Liver (tissue), 9 donors: ENCODE results near the gene LMNTD2. TPM values are rescaled to one million over a fixed set of nuclear protein-coding genes. Genes with fewer than 3 reads are reported as not detected.

Experiments
- DNase-seq: peaks from one replicate; pipeline ENCODE4 v3.0.0-alpha.2; 2017; ENCODE audit warnings: low spot score
- H3K27ac ChIP-seq, 2 donors: one replicate each; pipeline ENCODE4 v1.7.0; 2013; ENCODE audit warnings: inconsistent platforms in 2 of 2, low read length in 2 of 2, control low read depth in 1 of 2, low read depth in 1 of 2, mild to moderate bottlenecking in 1 of 2
- H3K27me3 ChIP-seq, 4 donors: one replicate each; pipeline versions ENCODE4 v1.6.1 to v1.7.0; 2013; ENCODE audit warnings: low read length in 3 of 4, inconsistent platforms in 1 of 4, mild to moderate bottlenecking in 1 of 4, moderate library complexity in 1 of 4; ENCODE audit not compliant: control insufficient read depth in 4 of 4, insufficient read depth in 4 of 4
- H3K36me3 ChIP-seq, 4 donors: one replicate each; pipeline versions ENCODE4 v1.6.1 to v1.7.0; 2013; ENCODE audit warnings: low read length in 3 of 4, mild to moderate bottlenecking in 3 of 4, low read depth in 1 of 4, moderate library complexity in 1 of 4; ENCODE audit not compliant: control insufficient read depth in 4 of 4, insufficient read depth in 3 of 4
- H3K4me1 ChIP-seq, 4 donors: one replicate each; pipeline versions ENCODE4 v1.6.1 to v1.7.0; 2013; ENCODE audit warnings: low read length in 3 of 4, mild to moderate bottlenecking in 3 of 4, moderate library complexity in 1 of 4; ENCODE audit not compliant: control insufficient read depth in 4 of 4, insufficient read depth in 4 of 4
- H3K4me3 ChIP-seq, 3 donors: one replicate each; pipeline versions ENCODE4 v1.6.1 to v1.7.0; 2013; ENCODE audit warnings: low read length in 3 of 3, control low read depth in 1 of 3, low read depth in 1 of 3, mild to moderate bottlenecking in 1 of 3
- H3K9ac ChIP-seq, 2 donors: one replicate each; pipeline ENCODE4 v1.7.0; 2013; ENCODE audit warnings: low read length in 2 of 2, mild to moderate bottlenecking in 2 of 2, moderate library complexity in 2 of 2, control low read depth in 1 of 2, low read depth in 1 of 2
- H3K9me3 ChIP-seq, 4 donors: one replicate each; pipeline versions ENCODE4 v1.6.1 to v1.7.0; 2013; ENCODE audit warnings: low read length in 3 of 4; ENCODE audit not compliant: control insufficient read depth in 4 of 4
- EGR1 ChIP-seq, 2 donors: IDR thresholded peaks; 2 replicates each; pipeline ENCODE4 v1.6.1; 2016 to 2018; ENCODE audit warnings: antibody characterized with exemption in 2 of 2, low read depth in 2 of 2
- FOXA1 ChIP-seq: IDR thresholded peaks from 2 replicates; pipeline ENCODE4 v1.6.1; 2016; ENCODE audit warnings: antibody characterized with exemption
- GABPA ChIP-seq, 2 donors: IDR thresholded peaks in 1 of 2; conservative IDR thresholded peaks in 1 of 2; 2 replicates each; pipeline ENCODE4 v1.6.1; 2016; ENCODE audit warnings: antibody characterized with exemption in 2 of 2, mild to moderate bottlenecking in 1 of 2, moderate library complexity in 1 of 2
- JUND ChIP-seq, 2 donors: IDR thresholded peaks; 2 replicates each; pipeline ENCODE4 v1.6.1; 2016; ENCODE audit warnings: antibody characterized with exemption in 2 of 2
- MAX ChIP-seq: IDR thresholded peaks from 2 replicates; pipeline ENCODE4 v1.6.1; 2016; ENCODE audit warnings: antibody characterized with exemption
- RAD21 ChIP-seq, 2 donors: IDR thresholded peaks; 2 replicates each; pipeline ENCODE4 v1.6.1; 2016; ENCODE audit warnings: antibody characterized with exemption in 2 of 2, mild to moderate bottlenecking in 2 of 2
- REST ChIP-seq: IDR thresholded peaks from 2 replicates; pipeline ENCODE4 v1.6.1; 2016; ENCODE audit warnings: antibody characterized with exemption, mild to moderate bottlenecking
- SP1 ChIP-seq: IDR thresholded peaks from 2 replicates; pipeline ENCODE4 v1.6.1; 2018; ENCODE audit warnings: antibody characterized with exemption, mild to moderate bottlenecking
- ZBTB33 ChIP-seq: IDR thresholded peaks from 2 replicates; pipeline ENCODE4 v1.6.1; 2016; ENCODE audit warnings: antibody characterized with exemption
- WGBS: extraction: QIAGEN DNeasy Blood & Tissue Kit; methylation state at CpG from one replicate; pipeline ENCODE4 v1.1.7; 2013; 5-methylcytosine and 5-hydroxymethylcytosine counted together
- polyA plus RNA-seq, 2 donors: library from polyadenylated mRNA; stranded (reverse) in 1 of 2; unstranded in 1 of 2; fragments of 200-250 nt in 1 of 2; fragments of >200 nt in 1 of 2; fragmentation: Nextera tagmentation in 1 of 2; extraction: Ambion mirVana in 1 of 2; gene quantifications; one replicate each; pipeline versions ENCODE4 v1.2.1 to v1.2.3, GENCODE V29; 2013 to 2015
- total RNA-seq, 2 donors: library from RNA; depleted of rRNA; stranded (reverse); fragments of >200 nt; gene quantifications; one replicate each; pipeline ENCODE4 v1.2.3, GENCODE V29; 2014
- donor health status: healthy.
- donor health status: healthy.
- donor health status: healthy.
- donor health status: healthy.
- donor health status: healthy.

LMNTD2 gene
- total and polyA plus RNA-seq, 4 donors = 1.2 to 4.6 (median 2.3) TPM

- Histone ChIP-seq H3K27me3 (no peaks in the 10 kb centered on the region), H3K4me1 (peaks cover 8 to 34% (median 26%) of the 10 kb centered on the region in 4 donors), H3K9me3 (no peaks in the 10 kb centered on the region), H3K9ac (no peak within 1 kb of the TSS), H3K27ac (peak within 1 kb of the TSS; percentile 4 to 38), H3K4me3 (peak within 1 kb of the TSS in 1 of 3 donors; percentile 37), H3K36me3 (peaks cover 0 to 9% (median 5%) of the 10 kb centered on the region in 4 donors)
- peak; percentile 86 for DNase-seq
- TF ChIP-seq JUND (IDR thresholded peaks at IDR 0.05) (no peak), GABPA (IDR thresholded peaks at IDR 0.05 in 1 of 2, conservative IDR thresholded peaks at IDR 0.05 in 1 of 2) (peak in 1 of 2 donors; percentile 17)
- 4% methylated on average over 93 of the region's 93 CpGs for WGBS
Observed at GRCh38 chr11:536841-537621, 23.5 kb downstream of the LMNTD2 start, which contains the start of gene LRRC56. TSS of gene LRRC56 (plus strand) at chr11:537527. CDS start at chr11:540685, 3,158 bp downstream.

GRCh38 chr11:535519-536454 is 24.8 kb downstream of the LMNTD2 start, which contains the start of gene HRAS:
TSS of gene HRAS (minus strand) at chr11:535576.
- DNase-seq = peak; percentile 96
- peaks cover 8 to 34% (median 26%) of the 10 kb centered on the region in 4 donors for H3K4me1 ChIP-seq
- TF ChIP-seq ZBTB33 (no peak), GABPA (IDR thresholded peaks at IDR 0.05 in 1 of 2, conservative IDR thresholded peaks at IDR 0.05 in 1 of 2) (peak in 1 of 2 donors; percentile 74), SP1 (peak; percentile 76), REST (no peak)
- H3K4me3 ChIP-seq = peak within 1 kb of the TSS; percentile 49 to 87 (median 67)
- peak within 1 kb of the TSS; percentile 38 to 54 for H3K9ac ChIP-seq
- peak within 1 kb of the TSS; percentile 32 to 38 for H3K27ac ChIP-seq
- WGBS = 3% methylated on average over 97 of the region's 97 CpGs
- H3K27me3 ChIP-seq = no peaks in the 10 kb centered on the region
- no peaks in the 10 kb centered on the region for H3K9me3 ChIP-seq
- peaks cover 0 to 11% (median 6%) of the 10 kb centered on the region in 4 donors for H3K36me3 ChIP-seq

- H3K9ac ChIP-seq = no peak overlapping the region
- TF ChIP-seq ZBTB33 (no peak), MAX (no peak), FOXA1 (no peak), EGR1 (IDR thresholded peaks at IDR 0.05; ENCODE audit: low read depth in 2 of 2) (no peak), SP1 (no peak), RAD21 (IDR thresholded peaks at IDR 0.05) (no peak)
- H3K27ac ChIP-seq = no peak overlapping the region
- no peaks in the 10 kb centered on the region for H3K27me3 ChIP-seq
- peaks cover 0 to 11% (median 6%) of the 10 kb centered on the region in 4 donors for H3K36me3 ChIP-seq
- 1% methylated on average over 56 of the region's 56 CpGs for WGBS
- H3K4me3 ChIP-seq = peak overlapping the region in 2 of 3 donors; percentile 67 to 87
- no peaks in the 10 kb centered on the region for H3K9me3 ChIP-seq
- no peak for DNase-seq
- H3K4me1 ChIP-seq = peaks cover 8 to 34% (median 26%) of the 10 kb centered on the region in 4 donors
Observed at GRCh38 chr11:535210-535518, 25.4 kb downstream of the LMNTD2 start.
